Osteocyte (in vitro differentiated cells): ENCODE data around the gene LAMA3. TPM values are rescaled to one million over a fixed set of nuclear protein-coding genes. Genes with fewer than 3 reads are reported as not detected.

Experiments used
- DNase-seq: peaks from one replicate; pipeline ENCODE4 v3.0.0; 2021; ENCODE audit warnings: mixed read lengths; ENCODE audit not compliant: unreplicated experiment; ENCODE audit errors: extremely low spot score
- H3K27ac Mint-ChIP-seq: one replicate; pipeline ENCODE4 v1.8.0; 2021; ENCODE audit warnings: mild to moderate bottlenecking, mixed read lengths; ENCODE audit not compliant: unreplicated experiment
- H3K27me3 Mint-ChIP-seq: one replicate; pipeline ENCODE4 v1.8.0; 2021; ENCODE audit warnings: mixed read lengths; ENCODE audit not compliant: unreplicated experiment
- H3K36me3 Mint-ChIP-seq: one replicate; pipeline ENCODE4 v1.8.0; 2021; ENCODE audit warnings: mixed read lengths; ENCODE audit not compliant: unreplicated experiment
- H3K4me1 Mint-ChIP-seq: one replicate; pipeline ENCODE4 v1.8.0; 2021; ENCODE audit warnings: mixed read lengths; ENCODE audit not compliant: unreplicated experiment
- H3K4me3 Mint-ChIP-seq: one replicate; pipeline ENCODE4 v1.8.0; 2021; ENCODE audit warnings: mild to moderate bottlenecking, moderate library complexity, mixed read lengths; ENCODE audit not compliant: unreplicated experiment
- H3K9me3 Mint-ChIP-seq: one replicate; pipeline ENCODE4 v1.8.0; 2021; ENCODE audit warnings: mixed read lengths; ENCODE audit not compliant: unreplicated experiment
- total RNA-seq: library from RNA; stranded (reverse); gene quantifications from 2 replicates; pipeline ENCODE4 v1.2.1, GENCODE V29; 2021
- TF ChIP-seq, protein P1 (sequence below): fragments of 200-600 bp; sonication (generic); IDR thresholded peaks from 2 replicates; pipeline ENCODE4 v1.5.0; 2021; ENCODE audit warnings: antibody characterized with exemption, mild to moderate bottlenecking, moderate library complexity

LAMA3 gene
- total RNA-seq, 1 donor from 2014 or later: not detected

DNA sequence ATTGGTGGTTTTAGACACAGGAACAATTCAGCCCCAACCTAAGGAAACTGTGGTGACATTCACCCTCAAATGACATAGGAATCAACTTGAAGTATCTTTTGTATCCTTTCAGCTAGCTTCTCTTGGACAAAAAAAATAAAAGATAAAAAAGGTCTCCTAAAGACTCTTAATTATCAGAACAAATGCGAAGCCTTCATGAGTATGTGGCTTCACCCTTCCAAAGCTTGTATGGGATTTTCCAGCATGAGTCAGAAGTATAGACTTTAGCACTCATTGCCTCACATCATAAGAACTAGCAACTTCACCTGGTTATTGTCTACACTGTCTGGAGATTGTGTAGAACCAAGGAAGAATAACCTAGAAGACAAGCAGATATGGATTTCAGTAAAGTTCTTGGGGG is 135.4 kb downstream of the LAMA3 start:
- Mint-ChIP-seq H3K36me3 (no peaks in the 10 kb centered on the region), H3K27me3 (peaks cover 14% of the 10 kb centered on the region), H3K4me3 (no peak overlapping the region), H3K4me1 (peaks cover 3% of the 10 kb centered on the region), H3K9me3 (no peaks in the 10 kb centered on the region), H3K27ac (no peak overlapping the region)
- no peak for DNase-seq
- TF ChIP-seq, protein P1, sequence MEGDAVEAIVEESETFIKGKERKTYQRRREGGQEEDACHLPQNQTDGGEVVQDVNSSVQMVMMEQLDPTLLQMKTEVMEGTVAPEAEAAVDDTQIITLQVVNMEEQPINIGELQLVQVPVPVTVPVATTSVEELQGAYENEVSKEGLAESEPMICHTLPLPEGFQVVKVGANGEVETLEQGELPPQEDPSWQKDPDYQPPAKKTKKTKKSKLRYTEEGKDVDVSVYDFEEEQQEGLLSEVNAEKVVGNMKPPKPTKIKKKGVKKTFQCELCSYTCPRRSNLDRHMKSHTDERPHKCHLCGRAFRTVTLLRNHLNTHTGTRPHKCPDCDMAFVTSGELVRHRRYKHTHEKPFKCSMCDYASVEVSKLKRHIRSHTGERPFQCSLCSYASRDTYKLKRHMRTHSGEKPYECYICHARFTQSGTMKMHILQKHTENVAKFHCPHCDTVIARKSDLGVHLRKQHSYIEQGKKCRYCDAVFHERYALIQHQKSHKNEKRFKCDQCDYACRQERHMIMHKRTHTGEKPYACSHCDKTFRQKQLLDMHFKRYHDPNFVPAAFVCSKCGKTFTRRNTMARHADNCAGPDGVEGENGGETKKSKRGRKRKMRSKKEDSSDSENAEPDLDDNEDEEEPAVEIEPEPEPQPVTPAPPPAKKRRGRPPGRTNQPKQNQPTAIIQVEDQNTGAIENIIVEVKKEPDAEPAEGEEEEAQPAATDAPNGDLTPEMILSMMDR: no peak

DNA sequence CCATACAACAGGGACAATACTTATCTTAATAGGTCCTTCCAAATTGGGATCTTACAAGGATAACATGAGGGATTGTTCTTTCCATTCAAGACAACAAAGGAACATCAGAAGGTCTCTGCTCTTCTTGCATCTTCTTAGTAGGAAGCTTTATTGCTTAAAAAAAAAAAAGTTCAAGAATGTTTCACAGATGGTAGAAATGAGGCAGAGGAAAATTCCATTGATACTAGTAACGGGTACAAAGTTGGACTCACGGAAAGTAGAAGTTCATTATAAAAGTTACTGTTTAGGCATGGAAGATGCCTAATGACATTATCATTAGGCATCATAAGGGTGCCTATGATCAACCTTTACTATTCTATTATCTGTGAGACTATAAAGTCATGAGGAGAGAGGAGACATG is 136.2 kb downstream of the LAMA3 start:
- TF ChIP-seq, protein P1: no peak
- Mint-ChIP-seq H3K27me3 (peaks cover 9% of the 10 kb centered on the region), H3K4me3 (no peak overlapping the region), H3K27ac (no peak overlapping the region), H3K4me1 (peaks cover 3% of the 10 kb centered on the region), H3K36me3 (no peaks in the 10 kb centered on the region), H3K9me3 (no peaks in the 10 kb centered on the region)
- DNase-seq: no peak

DNA sequence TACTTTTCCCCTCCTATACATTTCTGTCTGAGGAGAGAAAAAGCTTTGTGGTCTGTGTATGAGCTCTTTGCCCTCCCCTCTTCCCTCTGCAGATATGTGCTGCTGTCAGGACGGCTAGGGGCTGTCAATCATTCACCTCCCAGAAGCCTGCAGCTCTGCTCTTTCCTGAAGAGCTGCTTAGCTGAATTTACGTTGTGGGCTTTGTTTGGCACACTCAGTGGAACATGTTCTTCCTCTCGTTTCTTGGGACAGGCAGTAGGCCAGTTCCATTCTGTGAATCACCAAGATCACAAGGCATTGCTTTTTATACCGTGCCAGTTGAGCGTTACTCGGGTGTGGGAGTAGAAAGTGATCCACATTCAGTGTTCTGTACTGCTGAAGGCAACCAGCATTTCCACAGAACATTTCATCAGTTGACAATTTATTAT is 136.7 kb downstream of the LAMA3 start:
- H3K27ac Mint-ChIP-seq: no peak overlapping the region
- DNase-seq: no peak
- no peaks in the 10 kb centered on the region for H3K36me3 Mint-ChIP-seq
- TF ChIP-seq, protein P1: no peak
- no peak overlapping the region for H3K4me3 Mint-ChIP-seq
- no peaks in the 10 kb centered on the region for H3K9me3 Mint-ChIP-seq
- H3K27me3 Mint-ChIP-seq: peaks cover 4% of the 10 kb centered on the region
- peaks cover 3% of the 10 kb centered on the region for H3K4me1 Mint-ChIP-seq

DNA sequence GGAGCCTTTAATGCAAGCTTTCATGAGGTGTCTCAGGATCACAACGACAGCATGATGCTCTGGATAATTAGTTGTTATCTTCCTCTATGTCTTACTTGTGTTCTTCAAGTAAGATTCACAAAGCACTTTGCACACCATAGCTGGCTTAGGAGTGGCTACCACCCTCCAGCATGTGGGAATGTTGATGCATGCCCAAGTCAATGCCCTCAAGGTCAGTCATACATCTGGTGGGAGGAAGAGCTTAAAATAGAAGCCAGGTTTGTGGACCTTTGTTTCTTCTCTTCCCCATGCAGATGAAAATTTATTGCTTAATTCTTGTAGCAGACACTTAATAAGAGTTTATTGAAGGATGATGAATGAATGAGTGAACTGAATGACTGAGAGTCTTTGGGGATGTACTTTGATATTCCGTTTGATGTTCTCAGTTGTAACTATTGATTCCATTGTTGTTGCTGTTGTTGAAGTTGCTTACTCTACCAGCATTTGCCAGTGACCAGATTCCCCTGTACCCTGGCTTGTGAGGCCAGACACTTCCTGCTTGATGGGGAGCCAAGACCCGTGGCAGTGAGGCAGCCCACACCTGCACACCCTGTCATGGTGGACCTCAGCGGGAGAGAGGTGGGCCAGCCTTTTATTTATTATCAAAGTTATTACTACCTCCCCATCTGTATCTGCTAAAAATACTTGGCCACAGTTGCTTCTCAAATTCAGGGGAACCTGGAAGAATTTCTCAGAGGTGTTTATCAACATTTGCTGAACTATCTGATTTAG is 137.8 kb downstream of the LAMA3 start:
- H3K36me3 Mint-ChIP-seq: no peaks in the 10 kb centered on the region
- H3K27me3 Mint-ChIP-seq: no peaks in the 10 kb centered on the region
- H3K4me3 Mint-ChIP-seq: no peak overlapping the region
- peaks cover 3% of the 10 kb centered on the region for H3K4me1 Mint-ChIP-seq
- H3K27ac Mint-ChIP-seq: no peak overlapping the region
- no peak for DNase-seq
- TF ChIP-seq, protein P1: no peak
- H3K9me3 Mint-ChIP-seq: no peaks in the 10 kb centered on the region

DNA sequence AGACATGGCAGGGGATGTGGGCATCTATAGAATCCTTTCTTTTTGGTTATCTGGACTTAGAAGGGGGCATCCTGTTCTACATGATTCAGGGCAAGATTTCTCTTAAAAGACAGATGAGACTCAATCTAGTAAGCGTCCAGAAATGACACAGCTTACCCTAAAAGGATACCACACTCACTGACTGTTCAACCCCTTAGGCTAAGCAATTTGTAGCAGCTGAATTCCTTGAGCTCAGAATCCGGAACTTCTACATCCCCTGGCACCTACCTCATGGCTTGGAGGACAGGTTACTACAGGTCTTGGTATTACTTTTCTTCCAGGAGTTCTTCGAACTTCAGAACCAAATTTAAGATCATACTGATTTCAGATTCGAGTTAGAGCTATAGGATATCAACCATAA is 138.4 kb downstream of the LAMA3 start:
- H3K27me3 Mint-ChIP-seq: no peaks in the 10 kb centered on the region
- no peak for DNase-seq
- H3K9me3 Mint-ChIP-seq: no peaks in the 10 kb centered on the region
- H3K36me3 Mint-ChIP-seq: no peaks in the 10 kb centered on the region
- H3K27ac Mint-ChIP-seq: no peak overlapping the region
- H3K4me3 Mint-ChIP-seq: no peak overlapping the region
- H3K4me1 Mint-ChIP-seq: peaks cover 3% of the 10 kb centered on the region
- TF ChIP-seq, protein P1: no peak
